Embryonic facial prominence (tissue), 1 donor: ENCODE measurements around the gene FASTKD3.

Experiments used
- DNase-seq: peaks from one replicate; pipeline ENCODE4 v3.0.0-alpha.2; 2016; ENCODE audit errors: extremely low spot score

Gene FASTKD3

GRCh38 chr5:7849681-7850394 is 19.0 kb downstream of the FASTKD3 start:
- no peak for DNase-seq

DNA sequence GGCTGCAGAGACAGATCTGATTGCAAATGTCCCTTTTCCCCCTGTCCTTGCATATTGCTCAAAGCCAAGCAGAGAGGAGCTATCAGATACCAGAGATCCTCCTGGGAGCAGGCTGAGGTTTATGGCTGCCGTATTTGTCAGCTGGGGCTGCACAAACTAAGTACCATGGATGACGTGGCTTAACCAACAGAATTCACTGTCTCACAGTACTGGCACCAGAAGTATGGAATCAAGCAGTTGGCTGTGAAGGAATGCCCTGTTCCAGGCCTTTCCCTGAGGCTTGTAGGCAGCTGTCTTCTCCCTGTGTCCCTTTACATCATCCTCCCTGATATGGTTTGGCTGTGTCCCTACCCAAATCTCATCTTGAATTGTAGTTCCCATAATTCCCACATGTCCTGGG is 20.5 kb downstream of the FASTKD3 start:
- DNase-seq: no peak

DNA sequence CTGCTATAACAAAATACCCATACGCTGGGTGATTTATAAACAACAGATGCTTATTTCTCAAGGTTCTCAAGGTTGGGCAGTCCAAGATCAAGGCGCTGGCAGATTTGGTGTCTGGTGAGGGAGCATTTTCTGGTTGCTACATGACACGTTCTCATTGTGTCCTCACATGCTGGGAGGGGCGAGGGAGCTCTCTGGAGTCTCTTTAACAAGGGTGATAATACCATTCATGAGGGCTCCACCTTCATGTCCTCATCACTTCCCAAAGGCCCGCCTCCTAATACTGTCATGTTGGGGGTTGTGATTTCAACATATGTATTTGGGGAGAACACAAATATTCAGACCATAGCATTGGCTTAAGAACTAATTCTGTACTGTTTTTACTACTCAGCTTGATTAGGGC is 22.5 kb downstream of the FASTKD3 start:
- no peak for DNase-seq

DNA sequence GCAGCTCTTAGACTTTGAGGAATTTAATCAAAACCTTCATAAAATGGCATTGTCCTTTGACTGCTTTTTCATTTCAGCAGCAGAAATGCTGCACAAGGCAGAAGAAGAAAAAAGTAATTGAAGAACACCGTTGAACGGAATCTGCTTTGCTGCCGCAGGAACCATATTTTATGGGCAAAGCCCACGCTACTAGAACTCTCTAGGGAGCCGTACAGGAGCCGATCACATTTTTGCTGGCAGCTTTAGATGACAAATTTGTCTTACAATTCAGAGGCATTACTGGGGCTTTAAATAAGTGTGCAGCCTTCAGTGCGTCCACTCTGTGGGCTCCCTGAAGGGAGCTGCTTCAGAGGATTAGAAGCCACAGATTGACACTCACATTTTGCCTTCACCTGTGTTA is 23.3 kb downstream of the FASTKD3 start:
- no peak for DNase-seq

- no peak for DNase-seq
Measured at GRCh38 chr5:7844901-7845300, 23.9 kb downstream of the FASTKD3 start.

GRCh38 chr5:7842531-7842930 is 26.3 kb downstream of the FASTKD3 start:
- no peak for DNase-seq

- DNase-seq: no peak
Measured at GRCh38 chr5:7837403-7837802, 31.4 kb downstream of the FASTKD3 start.

DNA sequence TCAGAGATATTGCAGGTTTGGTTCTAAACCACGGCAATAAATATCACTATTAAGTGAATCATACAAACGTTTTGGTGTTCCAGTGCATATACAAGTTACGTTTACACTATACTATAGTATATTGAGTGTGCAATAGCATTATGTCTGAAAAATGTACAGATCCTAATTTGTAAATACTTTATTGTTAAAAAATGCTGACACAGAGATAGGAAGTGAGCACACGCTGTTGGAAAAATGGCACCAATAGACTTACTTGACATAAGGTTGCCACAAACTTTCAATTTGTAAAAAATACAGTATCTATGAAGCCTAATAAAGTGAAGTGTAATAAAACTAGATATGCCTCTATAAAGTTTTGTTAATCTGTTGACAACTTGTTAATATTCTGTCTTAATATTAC is 33.8 kb downstream of the FASTKD3 start:
- no peak for DNase-seq

DNA sequence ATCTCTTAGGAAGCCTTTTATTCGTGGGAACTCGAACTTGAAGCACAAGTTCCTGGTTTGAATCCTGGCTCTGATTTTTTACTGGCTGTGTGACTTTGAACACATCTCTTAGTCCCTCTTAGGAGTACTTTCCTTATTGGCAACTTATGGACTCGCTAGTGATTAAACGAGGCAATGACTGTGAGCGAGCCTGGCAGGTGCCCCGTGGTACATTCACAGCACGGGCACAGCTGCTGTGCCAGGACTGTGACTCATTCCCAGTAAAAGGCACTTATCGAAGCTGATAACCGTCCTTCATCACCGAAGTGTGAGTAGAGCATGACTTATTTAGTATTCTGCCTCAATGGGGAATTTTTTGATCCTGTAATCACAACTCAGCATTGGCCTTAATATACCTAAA is 40.6 kb downstream of the FASTKD3 start:
- DNase-seq: no peak

- no peak for DNase-seq
Measured at GRCh38 chr5:7827610-7828009, 41.2 kb downstream of the FASTKD3 start.

DNA sequence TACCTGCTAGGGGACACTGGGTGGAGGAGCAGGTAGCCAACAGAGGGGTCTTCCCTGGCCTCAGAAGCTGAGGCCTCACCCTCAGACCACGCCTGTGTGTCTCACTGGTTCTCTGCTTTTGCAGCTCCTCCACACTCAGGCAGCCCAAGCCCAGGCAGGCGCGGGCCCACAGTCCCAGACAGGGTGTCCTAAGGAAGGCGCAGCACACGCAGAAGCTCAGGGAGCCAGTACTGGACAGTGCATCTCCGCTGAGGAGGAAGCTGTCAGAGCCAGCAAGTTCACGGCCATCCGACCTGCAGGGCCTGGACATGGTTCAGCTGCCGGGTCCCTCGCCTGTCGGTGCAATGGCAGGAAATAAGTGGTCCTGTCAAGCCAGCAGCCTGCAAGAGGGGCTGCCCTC is 43.2 kb downstream of the FASTKD3 start:
- DNase-seq: no peak

- no peak for DNase-seq
Measured at GRCh38 chr5:7824995-7825394, 43.8 kb downstream of the FASTKD3 start.

DNA sequence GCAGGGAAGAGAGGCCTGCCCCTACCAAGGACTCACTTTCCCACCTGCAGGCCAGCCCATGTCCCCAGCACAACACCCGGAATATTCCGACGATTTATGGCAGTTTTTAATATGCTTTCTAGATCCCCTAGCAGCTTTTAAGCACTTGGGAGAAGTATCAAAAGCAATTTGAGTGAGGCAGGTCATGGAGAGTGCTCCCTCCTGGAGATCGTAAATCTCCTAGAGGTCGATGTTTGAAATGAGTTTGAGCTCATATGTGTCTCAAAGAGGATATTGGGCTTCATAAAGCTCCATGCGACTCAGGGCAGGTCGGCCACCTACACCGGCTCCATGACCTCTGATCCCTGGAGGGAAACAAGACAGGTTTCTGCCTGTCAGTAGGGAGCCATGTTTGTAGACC is 45.2 kb downstream of the FASTKD3 start:
- DNase-seq: no peak

DNA sequence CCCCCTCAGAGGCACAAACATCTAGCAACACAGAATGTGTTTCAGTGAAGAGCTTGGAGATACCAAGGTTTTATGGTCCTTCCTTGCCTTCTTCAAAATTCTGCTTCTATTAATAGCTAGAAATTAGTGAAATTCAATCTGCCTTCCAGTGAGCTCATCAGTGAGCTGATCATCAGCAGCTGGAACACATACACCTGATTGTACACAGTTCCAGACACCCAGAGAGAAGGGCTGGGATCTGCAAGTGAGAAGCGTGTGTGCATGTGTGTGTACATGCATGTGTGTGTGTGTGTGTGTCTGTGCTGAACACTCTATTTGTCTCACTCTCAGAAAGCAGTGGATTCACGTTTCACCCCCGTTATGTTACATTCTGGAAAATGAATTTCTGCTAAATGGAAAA is 46.4 kb downstream of the FASTKD3 start:
- DNase-seq: no peak

DNA sequence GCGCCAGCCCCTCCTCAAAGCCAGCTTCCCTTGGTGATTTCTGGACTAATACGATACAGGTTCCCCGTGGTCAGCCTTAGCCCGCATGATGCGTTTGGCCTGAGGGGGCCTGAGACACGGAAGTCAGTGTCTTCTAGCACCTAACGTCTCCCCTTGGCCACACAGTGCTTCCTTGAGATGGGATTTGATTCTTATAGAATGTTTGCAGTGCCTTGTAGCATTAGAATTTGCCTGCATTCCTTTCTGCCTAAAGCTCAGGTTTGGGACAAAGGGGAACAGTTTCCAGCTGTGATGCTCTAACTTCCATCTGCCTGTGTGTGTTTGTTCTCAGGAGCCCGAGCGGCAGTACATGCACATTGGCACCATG is 52.3 kb downstream of the FASTKD3 start:
- DNase-seq: no peak

- DNase-seq: peak; percentile 36
Measured at GRCh38 chr5:7815892-7816534, 52.8 kb downstream of the FASTKD3 start.

GRCh38 chr5:7814816-7815215 is 54.0 kb downstream of the FASTKD3 start:
- no peak for DNase-seq

- DNase-seq: no peak
Measured at GRCh38 chr5:7813576-7813975, 55.3 kb downstream of the FASTKD3 start.

DNA sequence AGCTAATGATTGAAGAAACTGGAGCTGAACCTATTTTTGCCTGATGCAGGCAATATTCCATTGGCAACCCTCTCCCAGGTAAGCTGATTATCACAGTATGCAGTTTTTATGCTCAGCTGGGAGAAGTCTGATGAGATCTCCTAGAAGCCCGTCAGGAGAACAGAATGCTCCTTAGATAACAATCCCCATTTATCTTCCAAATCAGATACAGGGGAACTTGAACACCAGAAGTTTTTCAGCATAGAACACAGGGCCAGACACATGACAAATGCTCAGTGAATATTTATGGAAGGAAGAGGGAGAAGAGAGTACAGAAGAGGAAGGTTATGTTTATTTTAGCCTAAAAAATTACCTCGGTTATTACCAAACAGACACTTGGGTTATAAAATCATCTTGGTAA is 55.8 kb downstream of the FASTKD3 start:
- DNase-seq: no peak

GRCh38 chr5:7811715-7812114 is 57.1 kb downstream of the FASTKD3 start:
- DNase-seq: no peak
